Right renal pelvis (tissue), 4 donors: ENCODE data around the gene NR6A1. TPM values are rescaled to one million over a fixed set of nuclear protein-coding genes. Genes with fewer than 3 reads are reported as not detected.

Experiments
- DNase-seq, 4 donors: peaks; one replicate each; pipeline ENCODE4 v3.0.0-alpha.2; 2013; ENCODE audit warnings: low read depth in 4 of 4, low spot score in 3 of 4, missing footprints in 1 of 4
- polyA plus RNA-seq, 4 donors: library from polyadenylated mRNA; unstranded; fragments of 120-200 nt; gene quantifications; one replicate each; pipeline ENCODE4 v1.2.1, GENCODE V29; 2013; ENCODE audit not compliant: insufficient read length in 4 of 4

Gene NR6A1
- polyA plus RNA-seq, 4 donors: 0.76 to 1.00 (median 0.87) TPM

DNA sequence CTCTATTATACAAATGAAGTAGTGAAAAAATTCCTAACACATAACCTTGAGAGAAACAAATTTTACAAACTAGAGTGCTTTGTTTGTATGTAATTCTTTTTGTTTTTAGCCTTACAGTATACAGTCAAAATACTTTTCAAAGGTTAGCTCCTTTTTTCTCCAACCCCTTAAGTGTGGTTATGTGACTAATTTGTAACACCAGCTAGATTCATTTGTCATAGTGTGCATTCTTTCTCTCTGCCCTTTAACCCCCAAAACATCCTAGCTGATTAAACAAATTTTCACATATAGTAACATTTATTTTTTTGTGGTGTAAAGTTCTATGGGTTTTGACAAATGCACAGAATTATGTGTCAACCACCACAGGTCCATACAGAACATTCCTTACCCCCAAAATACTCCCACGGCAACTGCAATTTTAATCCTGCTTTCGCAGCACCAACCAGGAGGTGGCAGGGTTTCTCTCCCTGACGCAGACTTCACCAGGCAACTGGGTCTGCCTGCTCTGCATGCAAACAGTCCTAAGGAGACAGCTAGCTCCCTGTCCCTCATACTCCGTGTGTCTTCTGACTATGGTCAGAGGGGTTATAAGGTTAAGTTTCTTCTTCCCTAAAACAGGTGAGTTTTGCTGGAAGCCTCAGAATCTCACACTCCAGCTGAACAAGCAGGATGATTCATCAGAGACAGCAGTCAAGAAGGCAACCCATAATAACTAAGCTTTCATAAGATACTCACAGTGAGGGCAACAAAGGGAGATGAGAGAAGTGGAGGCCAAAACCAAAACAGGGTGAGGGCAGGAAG, 219.4 kb downstream of the NR6A1 start:
- peak; percentile 16 to 35 (median 23) for DNase-seq

GRCh38 chr9:124550072-124550471, 221.0 kb downstream of the NR6A1 start:
- DNase-seq: no peak

DNA sequence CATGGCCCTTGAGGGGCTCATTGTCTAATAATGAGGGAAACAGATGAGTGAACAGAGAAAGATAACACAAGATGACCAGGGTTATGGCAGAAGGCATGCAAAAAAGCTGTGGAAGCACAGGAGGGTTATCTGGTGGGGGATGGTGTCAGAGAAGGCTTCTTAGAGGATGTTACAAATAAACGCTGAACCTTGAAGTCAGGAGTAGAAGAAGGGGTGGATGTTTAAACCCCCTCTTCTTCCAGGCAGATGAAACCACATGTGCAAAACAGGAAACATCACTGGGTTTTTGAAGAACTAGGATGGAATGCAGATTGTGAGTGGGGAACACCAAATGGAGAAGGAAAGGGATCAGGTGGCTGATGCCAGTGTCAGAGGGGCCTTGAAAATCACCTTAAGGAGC, 222.1 kb downstream of the NR6A1 start:
- DNase-seq: no peak

GRCh38 chr9:124544535-124544934, 226.6 kb downstream of the NR6A1 start:
- DNase-seq: no peak

- no peak for DNase-seq
Observed at GRCh38 chr9:124541824-124542223, 229.3 kb downstream of the NR6A1 start.

DNA sequence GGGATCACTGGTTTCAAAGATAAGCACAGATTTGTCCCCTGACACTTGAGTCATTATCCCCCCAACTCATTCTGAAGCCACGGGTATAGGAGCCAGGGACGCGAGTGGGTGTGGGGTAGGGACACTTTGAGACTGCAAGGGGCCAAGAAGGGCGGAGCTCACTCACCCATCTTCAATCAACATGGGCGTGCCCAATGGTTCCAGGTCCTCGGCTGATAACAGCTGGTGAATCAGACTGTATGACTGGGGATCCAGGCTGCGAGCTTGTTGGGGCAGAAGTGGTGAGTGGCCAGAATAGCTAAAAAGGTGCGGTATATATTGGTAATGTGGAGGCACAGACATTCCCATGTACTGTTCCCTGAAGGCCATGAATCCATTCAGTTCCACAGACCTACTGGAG, 233.2 kb downstream of the NR6A1 start:
- DNase-seq: no peak

GRCh38 chr9:124535846-124536245, 235.3 kb downstream of the NR6A1 start:
- no peak for DNase-seq

DNA sequence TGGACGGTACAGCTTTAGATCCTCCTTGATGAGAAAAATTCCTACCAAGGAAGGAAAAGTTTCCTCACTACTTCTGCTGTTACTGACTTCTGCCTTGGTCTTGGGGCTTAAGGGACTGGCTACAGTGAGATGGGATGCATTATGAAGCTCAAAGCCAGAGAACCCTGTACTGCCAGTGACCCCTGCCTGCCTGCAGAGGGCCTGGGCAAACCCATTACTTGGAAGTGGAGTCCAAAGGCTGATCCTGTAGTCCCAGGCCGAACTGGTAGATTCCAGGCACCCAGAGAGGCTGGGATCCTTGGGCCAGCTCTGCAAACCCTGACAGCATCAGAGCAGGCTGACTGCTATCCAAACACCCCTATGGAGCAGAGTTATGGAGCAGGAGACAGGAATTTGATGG, 238.2 kb downstream of the NR6A1 start:
- no peak for DNase-seq

- no peak for DNase-seq
Observed at GRCh38 chr9:124531115-124531514, 240.0 kb downstream of the NR6A1 start.

- DNase-seq: no peak
Observed at GRCh38 chr9:124530246-124530645, 240.9 kb downstream of the NR6A1 start.

- DNase-seq: no peak
Observed at GRCh38 chr9:124527781-124528180, 243.3 kb downstream of the NR6A1 start.

DNA sequence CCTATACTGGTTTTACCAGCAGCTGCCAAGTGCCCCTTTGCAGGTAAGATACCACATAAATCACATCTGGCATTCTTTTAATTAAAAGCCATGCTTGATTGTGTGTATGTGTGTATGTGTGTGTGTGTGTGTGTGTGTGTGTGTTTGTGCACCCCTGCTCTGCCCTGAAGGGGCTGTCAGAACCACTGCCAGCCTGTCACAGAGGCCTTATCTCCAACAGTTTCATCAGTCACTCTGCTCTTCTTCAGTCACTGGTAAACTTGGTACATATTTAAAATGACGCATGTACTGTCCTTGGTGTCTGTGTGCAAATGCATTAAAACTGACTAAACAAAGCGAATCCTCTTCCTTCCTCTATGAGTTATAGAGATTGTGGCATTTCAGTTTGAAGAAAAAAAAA, 244.9 kb downstream of the NR6A1 start:
- DNase-seq: no peak

- DNase-seq: no peak
Observed at GRCh38 chr9:124522121-124523098, 248.7 kb downstream of the NR6A1 start.

DNA sequence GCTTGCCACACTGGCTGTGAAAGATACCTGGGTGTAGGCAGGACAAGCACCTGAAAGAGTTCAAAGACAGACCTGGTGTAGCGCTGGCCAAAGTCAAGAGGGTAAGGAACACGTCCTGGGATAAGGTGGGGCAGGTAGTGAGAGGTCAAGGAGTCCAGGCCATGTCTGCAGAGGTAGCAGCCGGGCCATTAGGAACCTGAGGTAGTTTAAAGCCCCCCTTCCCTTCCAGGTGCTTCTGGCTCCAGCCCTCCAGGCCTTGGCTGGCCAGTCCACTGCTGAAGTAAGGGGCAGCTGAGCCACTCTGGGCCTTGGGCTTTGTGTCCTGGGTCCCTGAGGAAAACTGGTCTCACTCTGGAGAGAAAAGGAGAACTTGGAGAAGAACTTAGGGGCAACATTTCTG, 250.0 kb downstream of the NR6A1 start:
- DNase-seq: no peak

GRCh38 chr9:124520206-124520596, 250.9 kb downstream of the NR6A1 start:
- DNase-seq: no peak

DNA sequence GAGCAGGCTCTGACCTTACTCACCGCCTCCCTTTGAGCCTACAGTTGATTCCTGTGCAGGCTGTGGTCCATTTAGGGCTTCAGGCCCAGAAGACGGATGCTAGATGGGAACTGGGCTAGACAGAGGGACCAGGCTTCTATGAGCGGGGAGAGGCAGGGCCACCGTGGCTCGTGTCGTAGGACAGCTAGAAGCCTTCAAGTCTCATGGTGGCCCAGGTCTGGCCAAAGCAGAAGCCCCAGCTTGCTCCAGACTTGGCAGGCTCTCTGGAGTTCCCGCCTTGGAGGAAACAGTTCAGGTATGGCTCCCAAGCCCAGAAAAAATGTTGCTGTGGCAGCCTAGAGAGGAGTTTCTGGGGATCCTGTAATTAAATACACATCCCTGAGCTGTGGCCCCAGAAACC, 253.0 kb downstream of the NR6A1 start:
- DNase-seq: no peak

- DNase-seq: no peak
Observed at GRCh38 chr9:124517600-124517999, 253.5 kb downstream of the NR6A1 start.

GRCh38 chr9:124514874-124515273, 256.2 kb downstream of the NR6A1 start:
- no peak for DNase-seq

DNA sequence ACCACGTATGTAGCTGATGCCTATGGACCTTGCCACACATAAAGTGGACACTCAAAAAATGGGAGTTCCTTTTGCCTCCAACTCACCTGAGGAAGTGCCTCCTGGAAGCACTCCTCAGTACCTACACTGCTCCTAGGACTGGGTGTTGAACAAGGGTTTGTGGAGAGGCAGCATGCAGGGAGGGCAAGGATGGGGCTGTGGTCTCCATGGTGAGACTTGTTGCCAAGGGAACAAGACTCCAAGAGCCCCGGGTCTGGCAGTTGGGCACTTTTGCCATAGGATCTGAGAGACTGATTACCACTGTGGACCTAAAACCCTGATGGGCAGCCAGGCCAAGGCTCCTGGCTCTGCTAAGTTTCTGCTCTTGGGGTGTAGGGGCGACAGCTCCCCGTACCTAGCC, 257.0 kb downstream of the NR6A1 start:
- no peak for DNase-seq

GRCh38 chr9:124513376-124513994, 257.6 kb downstream of the NR6A1 start:
- DNase-seq: no peak

GRCh38 chr9:124512806-124513204, 258.3 kb downstream of the NR6A1 start:
- DNase-seq: no peak
